ENCODE results near the gene HIGD1A. TPM values are rescaled to one million over a fixed set of nuclear protein-coding genes. Genes with fewer than 3 reads are reported as not detected.

Gene HIGD1A
- total and polyA plus RNA-seq, 10 of the 15 experiments (the other 5 are each of a cell fraction or from before 2014, with no cell fraction given) = 73.9 to 487 (median 175) TPM

- no TSS peak for BruUV-seq (replicated peaks)
- FAIRE-seq = no peak
- TF ChIP-seq SMARCA5 (IDR thresholded peaks at IDR 0.05) (no peak), TAF1 (IDR thresholded peaks at IDR 0.05; ENCODE audit: borderline replicate concordance, low read depth, low read length) (no peak), ZBTB4 (CRISPR knock-in tag; IDR thresholded peaks at IDR 0.05) (no peak), ZZZ3 (IDR thresholded peaks at IDR 0.05; ENCODE audit: control insufficient read depth, insufficient read length, low read depth) (no peak), RELB (IDR thresholded peaks at IDR 0.05; ENCODE audit: low read depth) (no peak), CUX1 (IDR thresholded peaks at IDR 0.05; ENCODE audit: insufficient replicate concordance, low read depth, low read length) (no peak), HDAC6 (IDR thresholded peaks at IDR 0.05; ENCODE audit: unreplicated experiment) (no peak), NRF1 (conservative IDR thresholded peaks at IDR 0.05; ENCODE audit: low read depth, low read length) (no peak), NFYB (IDR thresholded peaks at IDR 0.05; ENCODE audit: insufficient read depth, low read depth, low read length) (no peak), SUZ12 (IDR thresholded peaks at IDR 0.05; ENCODE audit: unreplicated experiment) (no peak), POLR2AphosphoS2 (IDR thresholded peaks at IDR 0.05; ENCODE audit: low read depth, low read length) (no peak), ZBED1 (IDR thresholded peaks at IDR 0.05; ENCODE audit: borderline replicate concordance) (no peak), MTA2 (IDR thresholded peaks at IDR 0.05; ENCODE audit: low read depth) (no peak), SP1 (IDR thresholded peaks at IDR 0.05; ENCODE audit: low read depth, low read length) (no peak)
These were observed 55.1 kb downstream of the HIGD1A start for GRCh38 chr3:42749025-42749752.

More at GRCh38 chr3:42749025-42749752, 55.1 kb downstream of the HIGD1A start:
- intact Hi-C loops (cut with micrococcal nuclease; ENCODE audit: unreplicated experiment) (loop anchor here (10.0 kb wide), 1 partner anchor 204 kb away; no protein-coding TSS in a partner anchor), in situ Hi-C loops (cut with MboI) (loop anchor here (10.0 kb wide), 1 partner anchor 174 kb away; no protein-coding TSS in a partner anchor)
- no peaks in the 10 kb centered on the region for H3K9me3 ChIP-seq (replicated peaks; ENCODE audit: control insufficient read depth, insufficient read depth, low read length)
- ATAC-seq (no peak), DNase-seq (ENCODE audit: low read depth, low spot score) (no peak)
- no peaks in the 10 kb centered on the region for H3K79me2 ChIP-seq (ENCODE audit: control insufficient read depth, insufficient read depth, low read length)
- no peak overlapping the region for H3K9ac ChIP-seq (ENCODE audit: control insufficient read depth, insufficient read depth, low read length)
- 52% methylated on average over 10 of the region's 10 CpGs for WGBS (ENCODE audit: insufficient coverage, insufficient replicate concordance, low lambda C conversion rate, missing lambda C conversion rate)
- no peak overlapping the region for H3K27ac ChIP-seq (ENCODE audit: control insufficient read depth, insufficient read depth)
- no peak overlapping the region for H3K4me2 ChIP-seq (ENCODE audit: control insufficient read depth, insufficient read depth)
- POLR2A ChIA-PET = no interaction called here
- CTCF ChIA-PET = interaction anchor here (1.2 kb wide), 1 partner anchor 7 kb away, joined by 3 read pairs; no protein-coding TSS in a partner anchor
- H2AFZ ChIP-seq (ENCODE audit: control insufficient read depth, low read depth, low read length) = no peak overlapping the region
- H3K4me3 ChIP-seq = no peak overlapping the region
- H3K27me3 ChIP-seq (replicated peaks in 1 of 2; ENCODE audit: control insufficient read depth in 2 of 2, insufficient read depth in 2 of 2, low read length in 1 of 2) = no peaks in the 10 kb centered on the region
- SMC1A ChIA-PET (ENCODE audit: uncharacterized antibody, unreplicated experiment) = no interaction called here
- no peaks in the 10 kb centered on the region for H3K36me3 ChIP-seq (ENCODE audit: control insufficient read depth in 2 of 2, insufficient read depth in 2 of 2, low read length in 1 of 2)
- no peaks in the 10 kb centered on the region for H3K4me1 ChIP-seq (ENCODE audit: control insufficient read depth, insufficient read depth, low read length)
- RAD21 ChIA-PET (ENCODE audit: unreplicated experiment) = no interaction called here
- no peaks in the 10 kb centered on the region for H4K20me1 ChIP-seq (ENCODE audit: control insufficient read depth, insufficient read depth)

Data from GM12878 (cell line).